ENCODE results near the gene RETREG1. TPM values are rescaled to one million over a fixed set of nuclear protein-coding genes. Genes with fewer than 3 reads are reported as not detected.

The RETREG1 gene
- total RNA-seq, 4 donors from 2014 or later: 0.51 to 12.5 (median 4.5) TPM

DNA sequence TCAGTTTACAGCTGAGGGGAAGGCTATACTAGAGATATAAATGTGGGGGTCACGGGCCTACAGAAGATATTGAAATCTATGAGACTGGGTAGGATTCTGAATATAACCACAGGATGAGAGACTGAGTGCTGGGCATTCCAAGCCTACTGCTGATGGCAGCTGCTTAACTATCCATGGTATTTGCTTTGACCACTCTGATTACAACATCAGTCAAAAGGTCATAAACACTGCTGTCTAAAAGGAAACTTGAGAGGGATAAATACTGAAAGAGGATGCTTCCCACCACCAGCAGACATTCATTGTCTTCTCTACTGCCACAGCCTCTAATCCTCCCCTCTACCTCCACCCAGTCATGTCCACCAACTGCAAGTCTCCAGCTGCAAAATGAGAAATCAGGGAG is 155.0 kb downstream of the RETREG1 start:
- Histone ChIP-seq H3K36me3 (no peaks in the 10 kb centered on the region), H3K9me3 (no peaks in the 10 kb centered on the region), H3K27me3 (no peaks in the 10 kb centered on the region), H3K27ac (no peak overlapping the region), H3K4me3 (no peak overlapping the region), H3K4me1 (peaks cover 4 to 6% of the 10 kb centered on the region in 2 donors)
- intact Hi-C loops (cut with DNase I; ENCODE audit: low total_unique reads): no loop called here
- TF ChIP-seq, protein P1, sequence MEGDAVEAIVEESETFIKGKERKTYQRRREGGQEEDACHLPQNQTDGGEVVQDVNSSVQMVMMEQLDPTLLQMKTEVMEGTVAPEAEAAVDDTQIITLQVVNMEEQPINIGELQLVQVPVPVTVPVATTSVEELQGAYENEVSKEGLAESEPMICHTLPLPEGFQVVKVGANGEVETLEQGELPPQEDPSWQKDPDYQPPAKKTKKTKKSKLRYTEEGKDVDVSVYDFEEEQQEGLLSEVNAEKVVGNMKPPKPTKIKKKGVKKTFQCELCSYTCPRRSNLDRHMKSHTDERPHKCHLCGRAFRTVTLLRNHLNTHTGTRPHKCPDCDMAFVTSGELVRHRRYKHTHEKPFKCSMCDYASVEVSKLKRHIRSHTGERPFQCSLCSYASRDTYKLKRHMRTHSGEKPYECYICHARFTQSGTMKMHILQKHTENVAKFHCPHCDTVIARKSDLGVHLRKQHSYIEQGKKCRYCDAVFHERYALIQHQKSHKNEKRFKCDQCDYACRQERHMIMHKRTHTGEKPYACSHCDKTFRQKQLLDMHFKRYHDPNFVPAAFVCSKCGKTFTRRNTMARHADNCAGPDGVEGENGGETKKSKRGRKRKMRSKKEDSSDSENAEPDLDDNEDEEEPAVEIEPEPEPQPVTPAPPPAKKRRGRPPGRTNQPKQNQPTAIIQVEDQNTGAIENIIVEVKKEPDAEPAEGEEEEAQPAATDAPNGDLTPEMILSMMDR (IDR thresholded peaks at IDR 0.05): no peak
- no peak for TF ChIP-seq POLR2A (IDR thresholded peaks at IDR 0.05)
- no peak for DNase-seq

DNA sequence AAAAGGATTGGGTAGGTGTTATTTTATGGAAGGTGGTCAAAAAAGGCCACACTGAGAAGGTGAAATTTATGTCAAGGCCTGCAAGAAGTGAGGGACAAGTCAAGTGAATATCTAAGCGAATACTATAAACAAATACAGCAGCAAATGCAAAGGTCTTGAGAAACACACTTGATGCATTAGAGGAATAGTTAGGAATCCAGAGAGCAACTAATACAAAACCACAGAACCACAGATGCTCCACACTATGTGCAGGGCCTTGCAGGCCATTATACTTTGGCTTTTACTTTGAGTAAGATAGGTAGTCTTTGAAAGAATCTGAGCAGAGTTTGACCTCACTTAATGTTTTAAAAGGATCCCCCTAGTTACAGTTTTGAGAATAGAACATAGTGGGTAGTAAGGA is 155.8 kb downstream of the RETREG1 start:
- intact Hi-C loops (cut with DNase I; ENCODE audit: low total_unique reads): no loop called here
- H3K4me3 ChIP-seq: no peak overlapping the region
- H3K36me3 ChIP-seq: no peaks in the 10 kb centered on the region

DNA sequence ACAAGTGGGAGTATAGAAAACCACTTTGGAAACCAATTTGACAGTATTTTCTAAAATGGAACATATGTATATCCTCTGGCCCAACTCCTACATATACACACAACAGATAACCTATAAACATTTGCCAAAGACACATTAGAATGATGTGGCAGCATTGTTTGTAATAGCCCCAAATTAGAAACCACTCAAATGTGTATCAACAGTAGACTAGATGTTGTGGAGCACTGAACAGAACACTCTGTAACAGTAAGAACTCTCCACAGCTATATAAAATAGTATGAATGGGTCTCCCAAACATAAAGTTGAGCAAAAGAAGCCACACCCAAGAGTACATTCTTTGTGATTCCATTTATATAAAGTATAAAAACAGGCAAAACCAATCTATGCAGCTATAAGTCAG is 157.3 kb downstream of the RETREG1 start:
- H3K4me1 ChIP-seq: peaks cover 5 to 10% of the 10 kb centered on the region in 2 donors
- TF ChIP-seq, protein P1 (IDR thresholded peaks at IDR 0.05): no peak
- TF ChIP-seq POLR2A (IDR thresholded peaks at IDR 0.05): no peak
- intact Hi-C loops (cut with DNase I; ENCODE audit: low total_unique reads): no loop called here
- DNase-seq: no peak
- no peaks in the 10 kb centered on the region for H3K9me3 ChIP-seq
- H3K4me3 ChIP-seq: no peak overlapping the region
- H3K27ac ChIP-seq: no peak overlapping the region
- no peaks in the 10 kb centered on the region for H3K36me3 ChIP-seq
- no peaks in the 10 kb centered on the region for H3K27me3 ChIP-seq

More for the DNA sequence above, 155.8 kb downstream of the RETREG1 start:
- Histone ChIP-seq H3K27me3 (no peaks in the 10 kb centered on the region), H3K9me3 (no peaks in the 10 kb centered on the region), H3K27ac (no peak overlapping the region), H3K4me1 (peaks cover 6 to 8% of the 10 kb centered on the region in 2 donors)
- no peak for DNase-seq
- TF ChIP-seq, protein P1 (IDR thresholded peaks at IDR 0.05): no peak
- TF ChIP-seq POLR2A (IDR thresholded peaks at IDR 0.05): no peak

DNA sequence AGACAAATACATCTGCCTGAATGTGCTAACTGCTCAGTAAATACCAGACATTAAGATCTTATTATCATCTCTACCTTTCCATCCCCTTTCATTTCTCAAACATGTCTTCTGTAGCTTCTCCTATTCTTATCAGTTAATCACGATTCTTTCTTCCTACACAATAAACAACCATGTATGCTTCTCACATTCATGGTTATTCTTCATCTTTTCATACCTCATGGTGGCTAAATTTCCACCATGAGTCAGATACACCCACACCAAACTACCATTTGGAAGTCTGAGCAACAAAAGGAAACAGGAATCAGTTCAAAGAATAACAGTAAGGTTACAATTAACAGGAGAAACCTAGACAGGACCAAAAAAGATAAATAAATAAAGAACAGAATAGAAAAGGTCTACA is 158.9 kb downstream of the RETREG1 start:
- H3K4me1 ChIP-seq: peaks cover 0 to 6% of the 10 kb centered on the region in 2 donors

DNA sequence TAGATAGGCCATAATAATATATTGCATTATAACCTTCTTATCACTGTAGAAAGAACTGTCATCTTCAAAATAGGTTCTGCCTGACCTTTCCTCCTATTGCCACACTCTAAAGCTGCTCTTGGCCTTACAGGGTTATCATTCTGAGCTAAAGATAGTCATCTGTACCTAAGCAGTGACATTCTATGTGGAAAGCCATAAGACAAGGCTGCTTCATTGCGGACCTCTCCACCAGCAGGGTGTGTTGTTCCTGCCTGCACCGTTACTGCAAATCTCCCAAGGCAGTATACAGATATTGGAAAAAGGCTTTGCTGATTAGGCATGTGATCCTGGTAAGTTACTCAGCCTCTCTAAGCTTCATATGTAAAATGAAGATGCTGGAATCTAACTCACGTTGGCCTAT is 159.3 kb downstream of the RETREG1 start:
- intact Hi-C loops (cut with DNase I; ENCODE audit: low total_unique reads): no loop called here
- Histone ChIP-seq H3K4me3 (no peak overlapping the region), H3K27ac (no peak overlapping the region), H3K4me1 (peaks cover 0 to 6% of the 10 kb centered on the region in 2 donors), H3K27me3 (no peaks in the 10 kb centered on the region), H3K36me3 (no peaks in the 10 kb centered on the region), H3K9me3 (no peaks in the 10 kb centered on the region)
- DNase-seq: no peak
- TF ChIP-seq, protein P1 (IDR thresholded peaks at IDR 0.05): no peak
- TF ChIP-seq POLR2A (IDR thresholded peaks at IDR 0.05): no peak

More for the DNA sequence above, 158.9 kb downstream of the RETREG1 start:
- no peak for DNase-seq
- H3K36me3 ChIP-seq: no peaks in the 10 kb centered on the region
- H3K27ac ChIP-seq: no peak overlapping the region
- intact Hi-C loops (cut with DNase I; ENCODE audit: low total_unique reads): no loop called here
- no peak overlapping the region for H3K4me3 ChIP-seq
- H3K27me3 ChIP-seq: no peaks in the 10 kb centered on the region
- TF ChIP-seq, protein P1 (IDR thresholded peaks at IDR 0.05): no peak
- TF ChIP-seq POLR2A (IDR thresholded peaks at IDR 0.05): no peak
- H3K9me3 ChIP-seq: no peaks in the 10 kb centered on the region
